ACC112 (cell line): Measurements from ENCODE around the gene STARD3NL.

Experiments
- H2AFZ ChIP-seq: fragments of 200-600 bp; sonication (generic); one replicate; pipeline ENCODE4 v1.6.0; 2017; ENCODE audit warnings: antibody characterized with exemption, low read length; ENCODE audit not compliant: unreplicated experiment
- H3K27ac ChIP-seq: fragments of 200-600 bp; sonication (generic); 2 replicates; pipeline ENCODE4 v1.5.1; 2014; ENCODE audit warnings: low read depth, mild to moderate bottlenecking, antibody characterized with exemption, low read length, moderate library complexity
- H3K27me3 ChIP-seq: fragments of 200-600 bp; sonication (generic); 2 replicates; pipeline ENCODE4 v1.6.1; 2014; ENCODE audit warnings: mild to moderate bottlenecking, antibody characterized with exemption, low read length, moderate library complexity, mixed read lengths; ENCODE audit not compliant: insufficient read depth
- H3K36me3 ChIP-seq: fragments of 200-600 bp; sonication (generic); 2 replicates; pipeline ENCODE4 v1.6.1; 2016; ENCODE audit warnings: mild to moderate bottlenecking, antibody characterized with exemption, low read length, moderate library complexity, mixed read lengths; ENCODE audit not compliant: insufficient read depth
- H3K4me1 ChIP-seq: fragments of 200-600 bp; sonication (generic); one replicate; pipeline ENCODE4 v1.6.1; 2016; ENCODE audit warnings: low read length, mixed read lengths; ENCODE audit not compliant: insufficient read depth, unreplicated experiment, control insufficient read depth
- H3K4me3 ChIP-seq: fragments of 200-600 bp; sonication (generic); 2 replicates; pipeline ENCODE4 v1.5.1; 2014; ENCODE audit warnings: mild to moderate bottlenecking, low read depth, low read length
- H3K79me2 ChIP-seq: fragments of 200-600 bp; sonication (generic); one replicate; pipeline ENCODE4 v1.6.0; 2016; ENCODE audit warnings: low read length; ENCODE audit not compliant: control insufficient read depth, unreplicated experiment, insufficient read depth

The STARD3NL gene

GRCh38 chr7:38181111-38181510, 3.1 kb downstream of the STARD3NL start:
- no peak overlapping the region for H3K4me3 ChIP-seq

GRCh38 chr7:38182450-38182849, 4.4 kb downstream of the STARD3NL start:
- no peak overlapping the region for H2AFZ ChIP-seq
- H3K27me3 ChIP-seq, result no peaks in the 10 kb centered on the region
- H3K4me3 ChIP-seq, result no peak overlapping the region
- peaks cover 48% of the 10 kb centered on the region for H3K4me1 ChIP-seq
- H3K79me2 ChIP-seq, result peaks cover 87% of the 10 kb centered on the region
- no peak overlapping the region for H3K27ac ChIP-seq
- peaks cover 5% of the 10 kb centered on the region for H3K36me3 ChIP-seq

More at GRCh38 chr7:38181111-38181510, 3.1 kb downstream of the STARD3NL start:
- Histone ChIP-seq H3K4me1 (peaks cover 34% of the 10 kb centered on the region), H3K27ac (no peak overlapping the region), H3K79me2 (peaks cover 74% of the 10 kb centered on the region), H3K36me3 (peaks cover 5% of the 10 kb centered on the region), H2AFZ (no peak overlapping the region), H3K27me3 (no peaks in the 10 kb centered on the region)

- H3K27ac ChIP-seq, result peak overlapping the region; percentile 50; the same call in 1 of the 2 replicates
- no peak overlapping the region for H3K4me3 ChIP-seq
- no peak overlapping the region for H2AFZ ChIP-seq
- peaks cover 5% of the 10 kb centered on the region for H3K36me3 ChIP-seq
- peaks cover 94% of the 10 kb centered on the region for H3K79me2 ChIP-seq
- no peaks in the 10 kb centered on the region for H3K27me3 ChIP-seq
- peaks cover 56% of the 10 kb centered on the region for H3K4me1 ChIP-seq
Measured at GRCh38 chr7:38185395-38186307, 7.6 kb downstream of the STARD3NL start.

- H3K4me3 ChIP-seq, result peak overlapping the region; percentile 8; the same call in 1 of the 2 replicates
- peaks cover 10% of the 10 kb centered on the region for H3K36me3 ChIP-seq
- H2AFZ ChIP-seq, result no peak overlapping the region
- peak overlapping the region; percentile 50 for H3K27ac ChIP-seq
- H3K79me2 ChIP-seq, result peaks cover 95% of the 10 kb centered on the region
- peaks cover 51% of the 10 kb centered on the region for H3K4me1 ChIP-seq
- H3K27me3 ChIP-seq, result no peaks in the 10 kb centered on the region
Measured at GRCh38 chr7:38186593-38187314, 8.7 kb downstream of the STARD3NL start.

- peaks cover 16% of the 10 kb centered on the region for H3K36me3 ChIP-seq
- H3K27ac ChIP-seq, result no peak overlapping the region
- H3K4me1 ChIP-seq, result peaks cover 51% of the 10 kb centered on the region
- no peak overlapping the region for H3K4me3 ChIP-seq
- no peak overlapping the region for H2AFZ ChIP-seq
- no peaks in the 10 kb centered on the region for H3K27me3 ChIP-seq
- peaks cover 96% of the 10 kb centered on the region for H3K79me2 ChIP-seq
Measured at GRCh38 chr7:38187794-38188440, 9.9 kb downstream of the STARD3NL start.

- Histone ChIP-seq H3K4me3 (peak overlapping the region; percentile 28; the same call in 1 of the 2 replicates), H3K27ac (peak overlapping the region; percentile 34; the same call in 1 of the 2 replicates), H3K36me3 (peaks cover 16% of the 10 kb centered on the region), H3K4me1 (peaks cover 51% of the 10 kb centered on the region), H3K27me3 (no peaks in the 10 kb centered on the region), H2AFZ (no peak overlapping the region), H3K79me2 (peaks cover 94% of the 10 kb centered on the region)
Measured at GRCh38 chr7:38189231-38189938, 11.3 kb downstream of the STARD3NL start.

- H3K79me2 ChIP-seq, result peaks cover 94% of the 10 kb centered on the region
Measured at GRCh38 chr7:38190011-38190410, 12.0 kb downstream of the STARD3NL start.

GRCh38 chr7:38191791-38192190, 13.7 kb downstream of the STARD3NL start:
- Histone ChIP-seq H3K4me3 (no peak overlapping the region), H3K27ac (no peak overlapping the region), H3K4me1 (peaks cover 43% of the 10 kb centered on the region), H3K79me2 (peaks cover 88% of the 10 kb centered on the region), H3K27me3 (no peaks in the 10 kb centered on the region), H3K36me3 (peaks cover 10% of the 10 kb centered on the region; the same call in 1 of the 2 replicates), H2AFZ (no peak overlapping the region)

More at GRCh38 chr7:38190011-38190410, 12.0 kb downstream of the STARD3NL start:
- Histone ChIP-seq H3K4me1 (peaks cover 49% of the 10 kb centered on the region), H3K36me3 (peaks cover 13% of the 10 kb centered on the region), H3K27me3 (no peaks in the 10 kb centered on the region), H2AFZ (no peak overlapping the region), H3K4me3 (peak overlapping the region; percentile 28; the same call in 1 of the 2 replicates), H3K27ac (peak overlapping the region; percentile 34; the same call in 1 of the 2 replicates)

GRCh38 chr7:38192327-38192726, 14.3 kb downstream of the STARD3NL start:
- Histone ChIP-seq H3K79me2 (peaks cover 84% of the 10 kb centered on the region), H3K27ac (no peak overlapping the region)

More at GRCh38 chr7:38192327-38192726, 14.3 kb downstream of the STARD3NL start:
- peaks cover 10% of the 10 kb centered on the region; the same call in 1 of the 2 replicates for H3K36me3 ChIP-seq
- no peaks in the 10 kb centered on the region for H3K27me3 ChIP-seq
- H3K4me3 ChIP-seq, result no peak overlapping the region
- peaks cover 42% of the 10 kb centered on the region for H3K4me1 ChIP-seq
- H2AFZ ChIP-seq, result no peak overlapping the region
